Measurements from ENCODE around the gene ZMYND8. TPM values are rescaled to one million over a fixed set of nuclear protein-coding genes. Genes with fewer than 3 reads are reported as not detected.
A peak's percentile ranks its signal among the peaks of the same experiment; 100 is the strongest.
"Not testable (repeated sequence)": the region's sequence is repeated elsewhere in the genome, so short reads cannot be mapped to it uniquely, and the experiment has no call there.

Gene ZMYND8
- total RNA-seq, 6 experiments from 2014 or later = 27.8 to 38.3 (median 34.8) TPM

DNA sequence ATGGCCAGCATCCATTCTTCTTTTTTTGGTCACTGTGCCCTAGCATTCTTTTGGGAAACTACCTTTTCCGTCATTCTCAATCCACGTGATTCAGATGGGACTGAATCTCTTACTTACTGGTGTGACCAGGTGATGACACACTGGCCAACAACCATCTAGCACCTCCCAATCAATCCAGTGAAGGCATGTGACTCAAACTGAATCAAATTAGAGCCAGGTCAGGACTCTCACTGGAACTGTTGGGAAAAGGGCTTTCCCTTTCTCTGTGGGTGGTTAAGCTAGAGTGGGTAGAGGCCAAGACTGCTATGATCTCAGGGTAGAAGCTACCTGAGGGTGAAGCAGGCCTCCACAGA is 36.2 kb upstream of the ZMYND8 start:
- peak overlapping the region; percentile 80 for H3K4me3 Mint-ChIP-seq
- peaks cover 35% of the 10 kb centered on the region for H3K4me1 Mint-ChIP-seq (ENCODE audit: low read depth)
- TF ChIP-seq CTCF (IDR thresholded peaks at IDR 0.05) = no peak
- peak overlapping the region; percentile 99 for H3K27ac Mint-ChIP-seq
- H3K27me3 Mint-ChIP-seq (ENCODE audit: insufficient read depth) = no peaks in the 10 kb centered on the region; the same call in none of the 2 replicates
- H3K9me3 Mint-ChIP-seq = peaks cover 16% of the 10 kb centered on the region
- peak; percentile 72 for DNase-seq
- H3K36me3 Mint-ChIP-seq (ENCODE audit: low read depth) = peaks cover 25% of the 10 kb centered on the region

DNA sequence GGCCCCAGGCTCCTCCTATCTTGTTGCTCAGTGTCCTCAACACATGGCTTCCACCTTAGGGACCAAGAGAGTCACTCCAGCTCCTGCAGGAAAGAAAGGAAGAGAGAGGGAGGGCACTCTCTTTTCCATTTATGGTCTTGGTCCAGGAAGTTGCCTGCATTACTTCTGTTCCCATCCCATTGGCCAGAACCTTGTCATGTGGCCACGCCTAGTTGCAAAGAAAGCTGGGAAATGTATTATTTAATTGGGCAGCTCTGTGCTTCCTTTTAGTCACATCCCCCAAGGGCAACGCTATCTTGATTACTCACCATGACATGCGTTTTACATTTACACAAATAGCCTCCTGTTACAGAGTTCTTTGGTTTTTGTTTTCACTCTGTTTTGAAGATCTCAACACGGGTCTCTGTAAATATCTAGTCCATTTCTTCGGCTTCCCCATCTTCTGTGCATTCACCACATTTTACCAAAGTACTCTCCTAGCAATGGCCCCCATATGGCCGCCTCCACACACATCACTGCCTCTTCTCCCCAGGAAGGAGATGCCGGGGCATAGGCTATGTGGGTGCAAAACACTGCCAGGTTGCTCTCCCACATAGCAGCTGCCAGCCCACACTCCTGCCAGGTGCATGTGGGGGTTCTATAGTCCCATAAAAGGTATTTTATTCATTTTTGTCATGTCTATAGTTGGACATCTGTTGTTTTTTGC is 35.7 kb upstream of the ZMYND8 start:
- Mint-ChIP-seq H3K9me3 (peaks cover 16% of the 10 kb centered on the region), H3K27me3 (ENCODE audit: insufficient read depth) (no peaks in the 10 kb centered on the region; the same call in none of the 2 replicates), H3K4me3 (peak overlapping the region; percentile 80), H3K27ac (peak overlapping the region; percentile 99), H3K4me1 (ENCODE audit: low read depth) (peaks cover 35% of the 10 kb centered on the region), H3K36me3 (ENCODE audit: low read depth) (peaks cover 25% of the 10 kb centered on the region)
- TF ChIP-seq CTCF (IDR thresholded peaks at IDR 0.05) = no peak
- DNase-seq = peak; percentile 99

- DNase-seq = no peak
- Mint-ChIP-seq H3K36me3 (ENCODE audit: low read depth) (peaks cover 25% of the 10 kb centered on the region), H3K27ac (peak overlapping the region; percentile 99), H3K27me3 (ENCODE audit: insufficient read depth) (no peaks in the 10 kb centered on the region; the same call in none of the 2 replicates), H3K9me3 (peaks cover 16% of the 10 kb centered on the region), H3K4me3 (peak overlapping the region; percentile 16; the same call in 1 of the 2 replicates), H3K4me1 (ENCODE audit: low read depth) (peaks cover 35% of the 10 kb centered on the region)
- TF ChIP-seq CTCF (IDR thresholded peaks at IDR 0.05) = no peak
Observed at GRCh38 chr20:47391276-47392010, 34.9 kb upstream of the ZMYND8 start.

- H3K27me3 Mint-ChIP-seq (ENCODE audit: insufficient read depth) = no peaks in the 10 kb centered on the region; the same call in none of the 2 replicates
- H3K4me3 Mint-ChIP-seq = 0 out of 2 replicates have a peak overlapping the region, but pooled peaks have one; percentile 1
- peaks cover 37% of the 10 kb centered on the region for H3K4me1 Mint-ChIP-seq (ENCODE audit: low read depth)
- peak; percentile 86 for DNase-seq
- H3K9me3 Mint-ChIP-seq = peaks cover 16% of the 10 kb centered on the region
- H3K27ac Mint-ChIP-seq = peak overlapping the region; percentile 92
- H3K36me3 Mint-ChIP-seq (ENCODE audit: low read depth) = peaks cover 25% of the 10 kb centered on the region
- no peak for TF ChIP-seq CTCF (IDR thresholded peaks at IDR 0.05)
Observed at GRCh38 chr20:47389867-47390347, 33.4 kb upstream of the ZMYND8 start.

DNA sequence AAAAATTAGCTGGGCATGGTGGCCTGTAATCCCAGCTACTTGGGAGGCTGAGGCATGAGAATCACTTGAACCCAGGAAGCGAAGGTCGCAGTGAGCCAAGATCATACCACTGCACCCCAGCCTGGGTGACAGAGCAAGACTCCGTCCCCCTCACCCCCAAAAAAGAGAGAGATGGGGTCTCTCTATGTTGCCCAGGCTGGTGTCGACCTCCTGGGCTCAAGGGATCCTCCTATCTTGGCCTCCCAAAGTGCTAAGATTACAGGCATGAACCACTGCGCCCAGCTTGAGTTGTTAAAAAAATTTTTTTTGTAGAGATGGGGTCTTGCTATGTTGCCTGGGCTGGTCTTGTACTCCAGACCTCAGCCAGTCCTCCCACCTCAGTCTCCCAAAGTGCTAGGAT is 29.5 kb upstream of the ZMYND8 start:
- H3K27me3 Mint-ChIP-seq (ENCODE audit: insufficient read depth); DNase-seq; H3K27ac Mint-ChIP-seq; H3K4me3 Mint-ChIP-seq: not testable (repeated sequence)
- H3K4me1 Mint-ChIP-seq (ENCODE audit: low read depth) = peaks cover 37% of the 10 kb centered on the region
- peaks cover 11% of the 10 kb centered on the region for H3K9me3 Mint-ChIP-seq
- peaks cover 10% of the 10 kb centered on the region for H3K36me3 Mint-ChIP-seq (ENCODE audit: low read depth)
